WTC11 (cell line): Measurements from ENCODE around the gene BCL7A. TPM values are rescaled to one million over a fixed set of nuclear protein-coding genes. Genes with fewer than 3 reads are reported as not detected.
"Not testable (repeated sequence)": the region's sequence is repeated elsewhere in the genome, so short reads cannot be mapped to it uniquely, and the experiment has no call there.

Experiments used
- ATAC-seq: fragments of 200-7000 bp; cut with Tn5 transposase; 2 replicates; pipeline ENCODE4 v1.10.0; 2021; ENCODE audit warnings: mild to moderate bottlenecking, moderate library complexity
- CTCF ChIA-PET: fragments of 300-600 bp; sonication (Branson Sonifier 250); formaldehyde crosslinking; loops from one replicate; lab custom pipeline; 2021; ENCODE audit warnings: antibody characterized with exemption; lab: Charles Lee
- POLR2A ChIA-PET: fragments of 350-600 bp; sonication (Branson Sonifier 250); formaldehyde crosslinking; loops from one replicate; lab custom pipeline; 2021; ENCODE audit warnings: antibody characterized with exemption; lab: Charles Lee
- DNase-seq: peaks from one replicate; pipeline ENCODE4 v3.0.0; 2021; ENCODE audit warnings: low spot score
- H3K27ac Mint-ChIP-seq: 2 replicates; pipeline ENCODE4 v1.8.0; 2021; ENCODE audit warnings: mixed read lengths
- H3K27me3 Mint-ChIP-seq: 2 replicates; pipeline ENCODE4 v1.8.0; 2021; ENCODE audit warnings: low read depth, mild to moderate bottlenecking, moderate library complexity, mixed read lengths
- H3K36me3 Mint-ChIP-seq: 2 replicates; pipeline ENCODE4 v1.8.0; 2021; ENCODE audit warnings: mixed read lengths
- H3K4me1 Mint-ChIP-seq: 2 replicates; pipeline ENCODE4 v1.8.0; 2022; ENCODE audit warnings: mixed read lengths
- H3K4me3 Mint-ChIP-seq: 2 replicates; pipeline ENCODE4 v1.8.0; 2021; ENCODE audit warnings: mild to moderate bottlenecking, moderate library complexity, mixed read lengths
- H3K9me3 Mint-ChIP-seq: 2 replicates; pipeline ENCODE4 v1.8.0; 2021; ENCODE audit warnings: mixed read lengths
- ATF1 ChIP-seq: sonication (generic); formaldehyde crosslinking; IDR thresholded peaks from 2 replicates; pipeline ENCODE4 v1.8.1; 2023; ENCODE audit warnings: mild to moderate bottlenecking, moderate library complexity, missing genetic modification reagents
- CREB1 ChIP-seq: sonication (generic); formaldehyde crosslinking; IDR thresholded peaks from 2 replicates; pipeline ENCODE4 v1.8.0; 2023; ENCODE audit warnings: mild to moderate bottlenecking, missing genetic modification reagents
- GABPB1 ChIP-seq: sonication (generic); formaldehyde crosslinking; IDR thresholded peaks from 2 replicates; pipeline ENCODE4 v1.8.1; 2023; ENCODE audit warnings: mild to moderate bottlenecking, missing genetic modification reagents
- GRHL2 ChIP-seq: fragments of 250-450 bp; sonication (Bioruptor Pico); IDR thresholded peaks from 2 replicates; pipeline ENCODE4 v1.8.0; 2022; ENCODE audit warnings: mild to moderate bottlenecking, moderate library complexity; ENCODE audit not compliant: insufficient replicate concordance, severe bottlenecking
- GTF2I ChIP-seq: fragments of 250-450 bp; sonication (Bioruptor Pico); conservative IDR thresholded peaks from 2 replicates; pipeline ENCODE4 v1.4.0; 2021; ENCODE audit warnings: mild to moderate bottlenecking
- HMGA2 ChIP-seq: fragments of 250-450 bp; sonication (Bioruptor Pico); IDR thresholded peaks from 2 replicates; pipeline ENCODE4 v1.4.0; 2021; ENCODE audit warnings: mild to moderate bottlenecking, moderate library complexity
- JUN ChIP-seq: sonication (generic); formaldehyde crosslinking; IDR thresholded peaks from 2 replicates; pipeline ENCODE4 v1.8.0; 2023; ENCODE audit warnings: mild to moderate bottlenecking, missing genetic modification reagents
- MAX ChIP-seq: sonication (generic); formaldehyde crosslinking; IDR thresholded peaks from 2 replicates; pipeline ENCODE4 v1.8.0; 2022; ENCODE audit warnings: mild to moderate bottlenecking, missing genetic modification reagents
- MLX ChIP-seq: sonication (generic); formaldehyde crosslinking; IDR thresholded peaks from 2 replicates; pipeline ENCODE4 v1.8.1; 2023; ENCODE audit warnings: mild to moderate bottlenecking, missing genetic modification reagents, moderate library complexity
- MXD4 ChIP-seq: fragments of 250-450 bp; sonication (Bioruptor Pico); IDR thresholded peaks from 2 replicates; pipeline ENCODE4 v1.8.0; 2021; ENCODE audit warnings: mild to moderate bottlenecking, moderate library complexity, borderline replicate concordance
- NFE2L1 ChIP-seq: sonication (generic); formaldehyde crosslinking; IDR thresholded peaks from 2 replicates; pipeline ENCODE4 v1.8.1; 2023; ENCODE audit warnings: missing genetic modification reagents
- NR1H2 ChIP-seq: sonication (generic); formaldehyde crosslinking; IDR thresholded peaks from 2 replicates; pipeline ENCODE4 v1.9.0; 2021; ENCODE audit warnings: mild to moderate bottlenecking, moderate library complexity, missing genetic modification reagents
- NR3C1 ChIP-seq: sonication (generic); formaldehyde crosslinking; conservative IDR thresholded peaks from 2 replicates; pipeline ENCODE4 v1.8.1; 2023; ENCODE audit warnings: low read depth, mild to moderate bottlenecking, missing genetic modification reagents
- OVOL2 ChIP-seq: fragments of 250-450 bp; sonication (Bioruptor Pico); IDR thresholded peaks from 2 replicates; pipeline ENCODE4 v1.9.0; 2021; ENCODE audit warnings: mild to moderate bottlenecking, borderline replicate concordance
- PRRX2 ChIP-seq: fragments of 250-450 bp; sonication (Bioruptor Pico); IDR thresholded peaks from 2 replicates; pipeline ENCODE4 v1.8.0; 2021; ENCODE audit warnings: mild to moderate bottlenecking
- RELA ChIP-seq: sonication (generic); formaldehyde crosslinking; IDR thresholded peaks from 2 replicates; pipeline ENCODE4 v1.8.1; 2022; ENCODE audit warnings: missing genetic modification reagents, mild to moderate bottlenecking, borderline replicate concordance
- SOX15 ChIP-seq: fragments of 250-450 bp; sonication (Bioruptor Pico); IDR thresholded peaks from 2 replicates; pipeline ENCODE4 v1.9.0; 2021; ENCODE audit warnings: mild to moderate bottlenecking
- TP53 ChIP-seq: sonication (generic); formaldehyde crosslinking; IDR thresholded peaks from 2 replicates; pipeline ENCODE4 v1.8.1; 2023; ENCODE audit warnings: mild to moderate bottlenecking, missing genetic modification reagents
- USF2 ChIP-seq: sonication (generic); formaldehyde crosslinking; IDR thresholded peaks from 2 replicates; pipeline ENCODE4 v1.8.1; 2023; ENCODE audit warnings: mild to moderate bottlenecking, missing genetic modification reagents, moderate library complexity
- ZNF121 ChIP-seq: sonication (generic); formaldehyde crosslinking; IDR thresholded peaks from 2 replicates; pipeline ENCODE4 v1.8.0; 2023; ENCODE audit warnings: missing genetic modification reagents
- ZNF317 ChIP-seq: sonication (generic); formaldehyde crosslinking; IDR thresholded peaks from 2 replicates; pipeline ENCODE4 v1.8.1; 2023; ENCODE audit warnings: low read depth, mild to moderate bottlenecking, moderate library complexity, missing genetic modification reagents, borderline replicate concordance
- total RNA-seq: library from RNA; stranded (reverse); gene quantifications from 3 replicates; pipeline ENCODE4 v1.2.3, GENCODE V29; 2021

Gene BCL7A
- total RNA-seq, 1 experiment from 2014 or later = 19.7 TPM

- Mint-ChIP-seq H3K4me3 (no peak overlapping the region), H3K27me3 (no peaks in the 10 kb centered on the region), H3K4me1 (peaks cover 3% of the 10 kb centered on the region; the same call in 1 of the 2 replicates), H3K27ac (no peak overlapping the region), H3K36me3 (peaks cover 28% of the 10 kb centered on the region), H3K9me3 (no peaks in the 10 kb centered on the region)
- DNase-seq (no peak), ATAC-seq (no peak)
- CTCF ChIA-PET = interaction anchor here (1.2 kb wide), 1 partner anchor 9 kb away, joined by 3 read pairs; no protein-coding TSS in a partner anchor
- POLR2A ChIA-PET = no interaction called here
- TF ChIP-seq ZNF121 (CRISPR knock-in tag) = peak; percentile 73
- no peak for TF ChIP-seq MXD4 (CRISPR knock-in tag)
- no peak for TF ChIP-seq NR3C1 (CRISPR knock-in tag)
- TF ChIP-seq ATF1 (CRISPR knock-in tag) = no peak
These were observed 14.5 kb downstream of the BCL7A start for GRCh38 chr12:122036153-122036552.

GRCh38 chr12:122040579-122041386 is 19.1 kb downstream of the BCL7A start:
- ATAC-seq (peak; percentile 41), DNase-seq (no peak)
- Mint-ChIP-seq H3K36me3 (peaks cover 52% of the 10 kb centered on the region), H3K27ac (peak overlapping the region; percentile 84; the same call in 1 of the 2 replicates), H3K4me1 (no peaks in the 10 kb centered on the region), H3K4me3 (no peak overlapping the region), H3K9me3 (0 out of 2 replicates have a peak, but pooled peaks cover 3% of the 10 kb centered on the region), H3K27me3 (no peaks in the 10 kb centered on the region)
- ChIA-PET POLR2A (no interaction called here), CTCF (interaction anchor here (1.0 kb wide), 1 partner anchor 31 kb away, joined by 3 read pairs; no protein-coding TSS in a partner anchor)
- TF ChIP-seq JUN (no peak), SOX15 (CRISPR knock-in tag) (no peak), ZNF317 (CRISPR knock-in tag) (no peak), NFE2L1 (CRISPR knock-in tag) (no peak), GRHL2 (CRISPR knock-in tag) (no peak), CREB1 (CRISPR knock-in tag) (no peak)

GRCh38 chr12:122041458-122041857 is 19.8 kb downstream of the BCL7A start:
- H3K9me3 Mint-ChIP-seq, CTCF ChIA-PET, H3K4me3 Mint-ChIP-seq, POLR2A ChIA-PET, DNase-seq: not testable (repeated sequence)
- peaks cover 52% of the 10 kb centered on the region for H3K36me3 Mint-ChIP-seq
- peak; percentile 97 for TF ChIP-seq ZNF121 (CRISPR knock-in tag)
- TF ChIP-seq, all 79 proteins: peak for 1; not testable (repeated sequence) for 78
- not testable (repeated sequence) for H3K4me1 Mint-ChIP-seq, H3K27me3 Mint-ChIP-seq, H3K27ac Mint-ChIP-seq, ATAC-seq

GRCh38 chr12:122042910-122043309 is 21.2 kb downstream of the BCL7A start:
- H3K27me3 Mint-ChIP-seq = no peaks in the 10 kb centered on the region
- CTCF ChIA-PET = no interaction called here
- ATAC-seq (no peak), DNase-seq (no peak)
- POLR2A ChIA-PET = no interaction called here
- 0 out of 2 replicates have a peak, but pooled peaks cover 3% of the 10 kb centered on the region for H3K9me3 Mint-ChIP-seq
- H3K36me3 Mint-ChIP-seq = peaks cover 49% of the 10 kb centered on the region
- H3K4me3 Mint-ChIP-seq = no peak overlapping the region
- TF ChIP-seq MLX = no peak
- no peak for TF ChIP-seq RELA (CRISPR knock-in tag)
- TF ChIP-seq GTF2I = no peak
- TF ChIP-seq USF2 (CRISPR knock-in tag) = no peak
- no peak for TF ChIP-seq OVOL2 (CRISPR knock-in tag)
- TF ChIP-seq MAX (CRISPR knock-in tag) = no peak
- TF ChIP-seq PRRX2 (CRISPR knock-in tag) = no peak
- TF ChIP-seq GABPB1 (CRISPR knock-in tag) = no peak
- no peak for TF ChIP-seq TP53 (CRISPR knock-in tag)
- TF ChIP-seq HMGA2 = no peak
- no peak for TF ChIP-seq SOX15 (CRISPR knock-in tag)
- TF ChIP-seq NR1H2 (CRISPR knock-in tag) = no peak
- H3K27ac Mint-ChIP-seq = peak overlapping the region; percentile 33; the same call in 1 of the 2 replicates
- no peaks in the 10 kb centered on the region for H3K4me1 Mint-ChIP-seq
